ENCODE data around the gene TOP3B.
"Not testable (repeated sequence)": the region's sequence is repeated elsewhere in the genome, so short reads cannot be mapped to it uniquely, and the experiment has no call there.

The TOP3B gene

DNA sequence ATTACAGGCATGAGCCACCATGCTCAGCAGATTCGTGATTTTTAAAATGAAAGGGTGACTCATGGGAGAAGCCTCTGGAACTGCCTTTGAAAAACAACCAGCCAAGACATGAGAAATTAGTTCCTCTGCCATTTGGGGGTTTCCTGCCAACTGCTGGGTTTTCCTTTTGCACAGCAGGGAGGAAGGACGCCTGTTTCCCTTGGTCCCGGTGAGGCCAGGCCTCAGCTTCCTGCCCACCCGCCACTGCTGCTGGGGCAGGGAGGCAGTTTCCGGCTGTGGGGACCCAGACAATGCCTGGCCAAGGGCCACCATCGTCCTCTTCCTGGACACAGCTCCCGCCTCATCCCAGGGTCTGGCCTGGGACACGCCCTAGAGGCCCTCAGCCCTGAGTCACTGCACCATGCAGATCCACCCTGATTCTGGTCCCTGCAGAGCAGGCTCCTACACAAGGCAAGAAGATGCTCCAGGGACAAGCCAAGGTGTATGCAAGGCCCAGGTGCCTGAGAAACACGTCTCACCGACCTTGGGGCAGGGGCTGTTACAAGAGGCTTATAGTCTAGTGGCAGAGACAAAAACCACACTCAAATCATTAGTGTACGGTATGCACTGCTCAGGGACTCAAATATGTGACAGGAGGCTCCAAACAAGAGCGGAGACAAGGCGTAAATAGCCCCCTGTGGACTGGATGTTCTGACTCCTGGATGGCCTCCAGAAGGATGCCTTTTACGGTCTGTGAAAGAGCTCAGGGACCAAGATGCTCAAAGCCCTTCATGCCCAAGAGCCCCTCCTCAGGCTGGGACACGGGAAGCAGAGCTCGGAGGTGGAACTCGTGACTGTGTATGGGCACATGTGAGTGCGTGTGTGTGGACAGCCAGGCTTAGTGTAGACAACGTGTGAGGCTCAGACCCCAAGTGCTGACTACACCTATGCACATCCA, 39.9 kb downstream of the TOP3B start:
- TF ChIP-seq, protein P1, sequence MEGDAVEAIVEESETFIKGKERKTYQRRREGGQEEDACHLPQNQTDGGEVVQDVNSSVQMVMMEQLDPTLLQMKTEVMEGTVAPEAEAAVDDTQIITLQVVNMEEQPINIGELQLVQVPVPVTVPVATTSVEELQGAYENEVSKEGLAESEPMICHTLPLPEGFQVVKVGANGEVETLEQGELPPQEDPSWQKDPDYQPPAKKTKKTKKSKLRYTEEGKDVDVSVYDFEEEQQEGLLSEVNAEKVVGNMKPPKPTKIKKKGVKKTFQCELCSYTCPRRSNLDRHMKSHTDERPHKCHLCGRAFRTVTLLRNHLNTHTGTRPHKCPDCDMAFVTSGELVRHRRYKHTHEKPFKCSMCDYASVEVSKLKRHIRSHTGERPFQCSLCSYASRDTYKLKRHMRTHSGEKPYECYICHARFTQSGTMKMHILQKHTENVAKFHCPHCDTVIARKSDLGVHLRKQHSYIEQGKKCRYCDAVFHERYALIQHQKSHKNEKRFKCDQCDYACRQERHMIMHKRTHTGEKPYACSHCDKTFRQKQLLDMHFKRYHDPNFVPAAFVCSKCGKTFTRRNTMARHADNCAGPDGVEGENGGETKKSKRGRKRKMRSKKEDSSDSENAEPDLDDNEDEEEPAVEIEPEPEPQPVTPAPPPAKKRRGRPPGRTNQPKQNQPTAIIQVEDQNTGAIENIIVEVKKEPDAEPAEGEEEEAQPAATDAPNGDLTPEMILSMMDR (IDR thresholded peaks at IDR 0.05; ENCODE audit: low read depth, low read length) = no peak
- H3K4me3 ChIP-seq (ENCODE audit: low read depth, low read length) = no peak overlapping the region

DNA sequence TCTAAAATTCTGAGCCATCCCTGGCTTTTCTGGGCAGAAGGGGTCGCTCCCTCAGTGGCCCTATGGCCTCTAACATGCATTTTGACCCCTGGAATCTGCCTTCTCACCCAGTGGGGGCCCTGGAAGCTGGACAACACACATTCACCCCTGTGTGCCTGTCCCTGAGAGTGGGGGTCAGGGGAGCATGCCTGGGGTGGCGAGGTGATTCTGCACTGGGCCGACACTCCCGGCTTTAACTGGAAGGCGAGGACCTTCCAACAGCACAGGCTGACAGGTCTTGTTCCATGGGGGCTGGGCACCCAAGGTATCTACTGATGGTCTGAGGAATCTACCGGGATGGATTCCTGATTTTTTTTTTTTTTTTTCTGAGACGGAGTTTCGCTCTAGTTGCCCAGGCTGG, 40.7 kb downstream of the TOP3B start:
- TF ChIP-seq, protein P1 (IDR thresholded peaks at IDR 0.05; ENCODE audit: low read depth, low read length) = no peak
- H3K4me3 ChIP-seq (ENCODE audit: low read depth, low read length) = no peak overlapping the region

DNA sequence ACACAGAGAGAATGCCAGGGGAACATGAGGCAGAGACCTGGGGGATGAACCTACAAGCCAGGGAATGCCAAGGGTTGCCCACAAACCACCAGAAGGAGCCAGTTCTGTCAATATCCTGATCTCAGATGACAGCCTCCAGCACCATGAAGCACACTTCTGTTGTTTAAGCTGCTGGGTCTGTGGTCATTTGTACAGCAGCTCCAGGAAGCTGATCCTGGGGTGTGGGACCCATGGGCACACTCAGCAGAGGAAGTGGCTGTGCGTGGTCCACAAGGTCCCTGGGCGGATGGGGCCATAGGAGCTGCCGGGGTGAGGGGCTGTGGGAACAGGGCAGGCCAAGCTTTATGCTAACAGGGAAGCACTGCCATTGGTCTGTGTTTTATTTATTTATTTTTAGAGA, 42.1 kb downstream of the TOP3B start:
- no peak overlapping the region for H3K4me3 ChIP-seq (ENCODE audit: low read depth, low read length)
- TF ChIP-seq, protein P1 (IDR thresholded peaks at IDR 0.05; ENCODE audit: low read depth, low read length) = no peak

DNA sequence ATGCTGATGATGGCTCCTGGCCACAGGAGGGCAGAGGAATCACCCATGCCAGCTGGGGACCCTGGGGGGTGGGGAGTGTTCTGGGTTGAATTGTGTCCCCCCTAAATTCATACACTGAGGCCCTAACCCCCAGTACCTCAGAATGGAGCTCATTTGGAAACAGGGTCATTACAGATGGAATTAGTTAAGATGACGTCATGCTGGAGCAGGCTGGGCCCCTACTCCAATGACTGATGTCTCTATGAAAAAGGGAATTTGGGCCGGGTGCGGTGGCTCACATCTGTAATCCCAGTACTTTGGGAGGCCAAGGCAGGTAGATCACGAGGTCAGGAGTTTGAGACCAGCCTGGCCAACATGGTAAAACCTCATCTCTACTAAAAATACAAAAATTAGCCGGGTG, 42.7 kb downstream of the TOP3B start:
- H3K4me3 ChIP-seq (ENCODE audit: low read depth, low read length) = not testable (repeated sequence)

DNA sequence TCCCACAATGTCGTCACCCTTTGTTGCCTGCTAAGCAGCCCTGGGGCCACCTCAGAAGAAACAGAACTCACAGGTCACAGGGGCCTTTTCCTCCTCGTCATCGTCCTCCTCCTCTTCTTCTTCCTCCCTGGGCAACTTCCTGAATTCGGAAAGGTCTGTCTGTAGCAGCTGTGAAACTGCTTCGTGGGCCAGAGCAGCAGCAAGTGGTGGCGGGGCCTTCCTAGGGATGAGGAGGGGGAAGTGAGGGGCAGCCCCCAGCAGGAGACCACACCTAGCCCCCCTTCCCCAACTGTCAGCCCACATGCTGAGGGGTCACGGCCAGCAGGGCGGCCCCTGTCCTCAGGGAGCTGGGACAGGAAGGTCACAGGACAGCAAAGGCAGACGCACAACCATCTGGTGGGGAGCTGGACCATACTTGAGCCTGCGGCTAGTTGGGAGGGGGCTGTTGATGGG, 43.1 kb downstream of the TOP3B start:
- TF ChIP-seq, protein P1 (IDR thresholded peaks at IDR 0.05; ENCODE audit: low read depth, low read length) = no peak
- no peak overlapping the region for H3K4me3 ChIP-seq (ENCODE audit: low read depth, low read length)

DNA sequence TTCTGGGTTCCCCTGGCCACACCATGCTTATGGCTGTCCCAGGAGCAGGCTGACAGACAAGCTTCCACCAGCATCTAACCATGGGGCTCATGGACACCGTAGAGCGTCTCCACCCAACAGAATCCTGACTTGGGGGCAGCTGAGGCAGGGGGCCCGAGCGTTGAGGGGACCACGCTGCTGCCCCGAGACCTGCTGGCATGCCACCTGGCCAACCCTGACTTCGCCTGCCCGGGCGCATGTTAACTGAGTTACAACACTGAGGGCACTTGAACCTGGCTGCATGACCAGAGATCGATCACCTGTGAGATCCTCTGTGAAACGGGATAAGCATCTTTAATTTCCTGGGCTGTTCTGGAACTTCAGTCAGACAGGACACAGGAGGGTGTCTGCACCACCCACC, 43.7 kb downstream of the TOP3B start:
- no peak overlapping the region; the same call in 1 of the 2 replicates for H3K4me3 ChIP-seq (ENCODE audit: low read depth, low read length)
- TF ChIP-seq, protein P1 (IDR thresholded peaks at IDR 0.05; ENCODE audit: low read depth, low read length) = no peak

DNA sequence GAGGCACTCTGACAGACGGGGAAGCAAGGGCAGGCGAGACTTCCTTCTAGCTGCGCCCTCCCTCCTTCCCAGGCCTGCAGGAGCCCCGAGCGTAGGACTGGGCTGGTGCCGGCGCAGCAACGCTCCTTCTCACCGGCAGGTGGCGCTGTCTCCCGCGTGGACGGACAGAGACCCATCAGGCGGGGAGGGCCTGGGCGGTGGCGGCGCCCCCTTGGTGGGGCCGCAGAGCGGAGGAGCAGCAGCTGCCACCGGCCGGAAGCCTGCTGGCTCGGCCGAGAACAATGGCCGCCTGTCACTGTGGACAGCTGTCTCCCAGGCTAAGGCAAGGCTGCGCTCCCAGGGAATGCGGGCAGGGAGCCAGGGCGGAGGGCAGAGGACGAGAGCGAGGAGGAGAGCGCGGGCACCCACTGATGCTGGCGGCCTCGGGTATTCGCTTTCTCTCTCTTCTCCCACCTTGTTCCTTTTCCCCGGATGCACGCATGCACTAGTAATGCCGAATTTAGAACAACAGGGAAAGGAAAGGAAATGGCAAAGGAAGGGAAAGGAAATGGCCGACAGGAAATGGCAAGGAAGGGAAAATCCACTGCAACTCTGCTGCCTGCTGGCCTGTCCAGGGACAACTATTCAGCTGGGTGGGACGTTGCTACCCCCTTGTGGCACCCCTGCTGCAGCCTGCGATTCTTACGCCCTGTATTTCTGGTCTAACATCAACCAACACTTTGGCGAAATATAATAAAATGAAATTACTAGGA, 44.3 kb downstream of the TOP3B start:
- H3K4me3 ChIP-seq (ENCODE audit: low read depth, low read length) = peak overlapping the region; percentile 62
- TF ChIP-seq, protein P1 (IDR thresholded peaks at IDR 0.05; ENCODE audit: low read depth, low read length) = peak; percentile 95
